Suprapubic skin (tissue), 4 donors: Measurements from ENCODE around the gene SPTB.

Experiments
- POLR2A ChIP-seq, 2 donors: fragments of 450-650 bp; IDR thresholded peaks; one replicate each; pipeline ENCODE4 v1.6.1; 2017; ENCODE audit warnings: antibody characterized with exemption in 2 of 2, mild to moderate bottlenecking in 2 of 2, moderate library complexity in 2 of 2
- POLR2AphosphoS5 ChIP-seq, 3 donors: sonication (generic); formaldehyde crosslinking; IDR thresholded peaks; one replicate each; pipeline ENCODE4 v1.6.1; 2017; ENCODE audit warnings: antibody characterized with exemption in 3 of 3
- TF ChIP-seq, protein P1 (sequence below), 2 donors: fragments of 200-600 bp in 1 of 2; fragments of 450-650 bp in 1 of 2; sonication (generic) in 1 of 2; IDR thresholded peaks; one replicate each; pipeline ENCODE4 v1.5.1; 2016 to 2019; ENCODE audit warnings: antibody characterized with exemption in 2 of 2, mild to moderate bottlenecking in 1 of 2, moderate library complexity in 1 of 2

DNA sequence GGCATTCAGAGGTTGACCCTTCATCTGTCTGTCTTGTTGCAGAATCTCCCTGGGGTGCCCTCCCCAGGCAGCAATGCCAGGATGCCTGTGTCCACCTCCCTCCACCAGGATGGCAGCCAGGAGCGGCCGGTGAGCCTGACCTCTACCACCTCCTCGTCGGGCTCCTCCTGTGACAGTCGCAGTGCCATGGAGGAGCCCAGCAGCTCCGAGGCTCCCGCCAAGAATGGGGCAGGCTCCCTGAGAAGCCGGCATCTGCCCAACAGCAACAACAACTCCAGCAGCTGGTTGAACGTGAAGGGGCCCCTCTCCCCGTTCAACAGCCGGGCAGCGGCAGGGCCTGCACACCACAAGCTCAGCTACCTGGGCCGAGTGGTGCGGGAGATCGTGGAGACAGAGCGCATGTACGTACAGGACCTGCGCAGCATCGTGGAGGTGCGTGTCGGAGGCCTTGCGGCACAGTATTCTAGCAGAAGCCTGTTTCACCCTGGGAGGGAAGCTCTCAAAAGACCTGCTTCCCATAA lies 152.1 kb downstream of the SPTB start:
- TF ChIP-seq, protein P1, sequence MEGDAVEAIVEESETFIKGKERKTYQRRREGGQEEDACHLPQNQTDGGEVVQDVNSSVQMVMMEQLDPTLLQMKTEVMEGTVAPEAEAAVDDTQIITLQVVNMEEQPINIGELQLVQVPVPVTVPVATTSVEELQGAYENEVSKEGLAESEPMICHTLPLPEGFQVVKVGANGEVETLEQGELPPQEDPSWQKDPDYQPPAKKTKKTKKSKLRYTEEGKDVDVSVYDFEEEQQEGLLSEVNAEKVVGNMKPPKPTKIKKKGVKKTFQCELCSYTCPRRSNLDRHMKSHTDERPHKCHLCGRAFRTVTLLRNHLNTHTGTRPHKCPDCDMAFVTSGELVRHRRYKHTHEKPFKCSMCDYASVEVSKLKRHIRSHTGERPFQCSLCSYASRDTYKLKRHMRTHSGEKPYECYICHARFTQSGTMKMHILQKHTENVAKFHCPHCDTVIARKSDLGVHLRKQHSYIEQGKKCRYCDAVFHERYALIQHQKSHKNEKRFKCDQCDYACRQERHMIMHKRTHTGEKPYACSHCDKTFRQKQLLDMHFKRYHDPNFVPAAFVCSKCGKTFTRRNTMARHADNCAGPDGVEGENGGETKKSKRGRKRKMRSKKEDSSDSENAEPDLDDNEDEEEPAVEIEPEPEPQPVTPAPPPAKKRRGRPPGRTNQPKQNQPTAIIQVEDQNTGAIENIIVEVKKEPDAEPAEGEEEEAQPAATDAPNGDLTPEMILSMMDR (IDR thresholded peaks at IDR 0.05) = no peak
- TF ChIP-seq POLR2A (IDR thresholded peaks at IDR 0.05) (no peak), POLR2AphosphoS5 (IDR thresholded peaks at IDR 0.05) (no peak)
